GM10266 (cell line): ENCODE data around the gene PRSS21.

Source experiments
- DNase-seq: peaks from one replicate; pipeline ENCODE4 v3.0.0; 2012; ENCODE audit errors: extremely low spot score
- TF ChIP-seq, protein P1 (sequence below): IDR thresholded peaks from 2 replicates; pipeline ENCODE4 v1.5.1; 2012; ENCODE audit warnings: mild to moderate bottlenecking, low read depth; ENCODE audit not compliant: control insufficient read depth, insufficient read depth; ENCODE audit errors: missing control alignments

Gene PRSS21

GRCh38 chr16:2835638-2836493 lies 18.8 kb downstream of the PRSS21 start:
- DNase-seq, result no peak
- TF ChIP-seq, protein P1, sequence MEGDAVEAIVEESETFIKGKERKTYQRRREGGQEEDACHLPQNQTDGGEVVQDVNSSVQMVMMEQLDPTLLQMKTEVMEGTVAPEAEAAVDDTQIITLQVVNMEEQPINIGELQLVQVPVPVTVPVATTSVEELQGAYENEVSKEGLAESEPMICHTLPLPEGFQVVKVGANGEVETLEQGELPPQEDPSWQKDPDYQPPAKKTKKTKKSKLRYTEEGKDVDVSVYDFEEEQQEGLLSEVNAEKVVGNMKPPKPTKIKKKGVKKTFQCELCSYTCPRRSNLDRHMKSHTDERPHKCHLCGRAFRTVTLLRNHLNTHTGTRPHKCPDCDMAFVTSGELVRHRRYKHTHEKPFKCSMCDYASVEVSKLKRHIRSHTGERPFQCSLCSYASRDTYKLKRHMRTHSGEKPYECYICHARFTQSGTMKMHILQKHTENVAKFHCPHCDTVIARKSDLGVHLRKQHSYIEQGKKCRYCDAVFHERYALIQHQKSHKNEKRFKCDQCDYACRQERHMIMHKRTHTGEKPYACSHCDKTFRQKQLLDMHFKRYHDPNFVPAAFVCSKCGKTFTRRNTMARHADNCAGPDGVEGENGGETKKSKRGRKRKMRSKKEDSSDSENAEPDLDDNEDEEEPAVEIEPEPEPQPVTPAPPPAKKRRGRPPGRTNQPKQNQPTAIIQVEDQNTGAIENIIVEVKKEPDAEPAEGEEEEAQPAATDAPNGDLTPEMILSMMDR, result no peak

DNA sequence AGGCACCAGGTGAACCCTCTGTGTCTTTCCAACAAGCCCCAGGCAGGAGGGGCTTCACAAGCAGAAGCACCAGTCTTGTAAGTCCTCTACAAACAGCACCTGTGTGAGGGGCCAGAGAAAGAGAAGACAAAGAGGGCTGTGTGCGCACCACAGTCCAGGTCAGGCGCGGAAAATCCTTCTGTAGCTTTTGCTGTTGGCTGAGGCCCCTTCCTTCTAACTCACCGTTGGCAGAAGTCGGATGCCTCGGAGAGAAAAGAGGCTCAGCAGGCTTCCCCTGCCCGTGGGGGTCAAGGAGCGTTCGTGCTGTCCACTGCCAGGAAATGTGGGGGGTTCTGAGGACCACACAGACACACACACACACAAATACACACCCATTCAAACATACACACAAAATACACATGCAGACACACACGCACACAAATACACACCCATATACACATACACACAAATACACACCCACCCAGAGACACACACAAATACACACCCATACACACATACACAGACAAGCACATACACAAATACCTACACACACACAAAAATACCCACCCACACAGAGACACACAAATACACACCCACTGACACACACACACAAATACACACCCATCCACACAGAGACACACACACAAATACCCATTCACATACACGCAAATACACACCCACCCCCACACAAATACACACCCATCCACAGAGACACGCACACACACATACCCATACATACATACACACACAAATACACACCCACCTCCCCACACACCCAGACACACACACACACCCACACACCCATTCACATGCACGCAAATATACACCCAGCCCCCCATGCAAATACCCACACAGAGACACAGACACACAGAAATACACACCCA lies 19.8 kb downstream of the PRSS21 start:
- DNase-seq, result no peak
- TF ChIP-seq, protein P1, result no peak

DNA sequence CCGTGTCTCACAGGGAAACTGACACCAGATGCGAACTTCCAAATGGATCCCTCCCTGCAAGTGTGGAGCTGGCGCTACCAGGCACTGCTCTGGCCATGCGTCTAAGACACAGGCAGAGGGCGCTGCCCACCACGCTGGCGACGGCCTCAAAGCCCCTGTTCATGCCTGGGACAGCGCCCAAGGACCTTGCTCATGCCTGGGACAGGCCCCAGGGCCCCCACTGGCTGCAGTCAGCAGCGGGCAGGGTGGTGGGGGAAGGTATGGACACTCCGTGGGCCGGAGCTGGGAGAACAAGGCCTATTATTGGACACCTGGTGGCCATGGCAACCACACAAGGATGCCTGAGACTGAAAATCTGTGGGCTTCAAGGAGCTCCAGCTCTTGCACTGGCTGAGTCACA lies 21.9 kb downstream of the PRSS21 start:
- TF ChIP-seq, protein P1, result peak; percentile 81
- peak; percentile 77 for DNase-seq

- DNase-seq, result no peak
- TF ChIP-seq, protein P1, result no peak
Measured at GRCh38 chr16:2839650-2840450, 22.8 kb downstream of the PRSS21 start.

DNA sequence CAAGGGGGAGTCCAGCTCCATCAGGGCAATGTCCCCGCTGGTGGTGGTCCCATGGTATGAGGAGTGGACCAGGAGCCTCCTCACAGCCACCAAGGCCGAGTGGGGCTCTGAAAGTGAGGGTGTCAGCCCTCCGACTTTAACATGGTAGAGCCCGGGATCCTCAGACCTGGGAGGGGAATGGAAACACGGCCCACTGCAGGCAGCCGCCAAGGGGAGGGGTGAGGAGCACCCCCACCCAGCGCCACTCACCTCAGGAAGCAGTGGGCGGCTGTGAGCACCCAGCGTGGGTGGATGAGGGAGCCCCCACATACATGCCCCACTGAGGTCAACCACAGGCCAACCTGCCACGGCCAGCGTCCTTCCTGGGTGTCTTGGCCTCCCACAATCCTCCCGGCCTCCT lies 23.9 kb downstream of the PRSS21 start:
- no peak for DNase-seq
- TF ChIP-seq, protein P1, result no peak

DNA sequence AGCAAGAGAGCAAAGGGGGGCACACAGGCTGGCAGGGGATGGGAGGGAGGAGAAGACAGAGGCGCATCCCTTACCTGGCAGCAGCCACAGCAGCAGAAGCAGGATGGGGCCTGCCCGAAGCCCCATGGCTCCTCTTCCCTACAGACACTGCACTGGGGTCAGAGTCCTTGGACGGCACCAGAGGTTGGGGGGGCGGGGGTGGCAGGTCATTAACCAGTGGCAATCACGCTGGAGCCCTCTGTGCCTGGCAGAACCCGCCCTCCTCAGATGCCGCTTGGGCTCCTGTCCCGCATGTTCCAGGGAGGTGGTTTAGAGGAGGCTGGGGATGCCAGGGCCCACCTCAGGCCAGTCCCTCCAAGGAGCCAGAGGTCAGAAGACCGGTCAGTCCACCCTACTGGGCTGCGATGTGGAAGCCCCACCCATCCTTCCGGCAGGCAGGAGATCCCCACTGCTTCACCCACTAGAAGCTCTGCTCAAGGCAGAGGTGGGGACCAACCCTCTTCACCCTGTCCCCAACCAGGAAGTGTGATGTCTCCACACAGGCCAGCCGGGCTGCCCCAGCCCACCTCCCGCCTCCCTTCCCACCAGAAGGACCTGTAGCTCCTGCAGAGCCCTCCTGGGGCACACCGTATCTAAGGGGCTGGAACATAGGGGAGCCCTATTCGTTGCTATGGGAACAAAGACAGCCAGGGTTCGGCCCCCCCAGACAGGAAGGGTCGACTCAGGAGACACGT lies 24.7 kb downstream of the PRSS21 start:
- TF ChIP-seq, protein P1, result no peak
- DNase-seq, result no peak
